NCI-H69 (cell line): ENCODE results near the gene EGR1.

ENCODE experiments used
- DNase-seq: peaks from one replicate; lab custom pipeline; 2025; lab: John Stamatoyannopoulos, UW

The EGR1 gene

GRCh38 chr5:138465261-138466124 lies at the start of gene EGR1:
TSS of gene EGR1 (plus strand) at chr5:138465479. CDS start at chr5:138465762, 283 bp downstream.
- peak; percentile 97 for DNase-seq

GRCh38 chr5:138418444-138418843 lies 46.8 kb upstream of the EGR1 start:
- no peak for DNase-seq

- no peak for DNase-seq
Measured at GRCh38 chr5:138425079-138425478, 40.2 kb upstream of the EGR1 start.

GRCh38 chr5:138435943-138436342 lies 29.3 kb upstream of the EGR1 start:
- DNase-seq = no peak

GRCh38 chr5:138438003-138438723 lies 27.1 kb upstream of the EGR1 start:
- DNase-seq = peak; percentile 61

- DNase-seq = peak; percentile 90
Measured at GRCh38 chr5:138438724-138439476, 26.4 kb upstream of the EGR1 start, which contains the start of gene REEP2. TSS of gene REEP2 (plus strand) at chr5:138439057. CDS start at chr5:138439209, 152 bp downstream.

GRCh38 chr5:138439477-138440158 lies 25.7 kb upstream of the EGR1 start:
- DNase-seq = peak; percentile 47

GRCh38 chr5:138440159-138441073 lies 24.9 kb upstream of the EGR1 start:
- DNase-seq = no peak

GRCh38 chr5:138441221-138441620 lies 24.1 kb upstream of the EGR1 start:
- DNase-seq = no peak

GRCh38 chr5:138444078-138444773 lies 21.1 kb upstream of the EGR1 start:
- no peak for DNase-seq

GRCh38 chr5:138444774-138445546 lies 20.3 kb upstream of the EGR1 start:
- DNase-seq = no peak

GRCh38 chr5:138445547-138446271 lies 19.6 kb upstream of the EGR1 start:
- no peak for DNase-seq

- DNase-seq = no peak
Measured at GRCh38 chr5:138448070-138448469, 17.2 kb upstream of the EGR1 start.

GRCh38 chr5:138448481-138449398 lies 16.5 kb upstream of the EGR1 start:
- DNase-seq = peak; percentile 100

- DNase-seq = peak; percentile 91
Measured at GRCh38 chr5:138449501-138450239, 15.6 kb upstream of the EGR1 start.

GRCh38 chr5:138450971-138451370 lies 14.3 kb upstream of the EGR1 start:
- no peak for DNase-seq

GRCh38 chr5:138452720-138453119 lies 12.6 kb upstream of the EGR1 start:
- no peak for DNase-seq
